ENCODE results near the gene RHBDF1.

RHBDF1 gene

GRCh38 chr16:74051-74746 lies 1.8 kb upstream of the RHBDF1 start:
- no peak for DNase-seq

GRCh38 chr16:71540-72401 lies 660 bp downstream of the RHBDF1 start:
- DNase-seq, result no peak

GRCh38 chr16:71210-71539 lies 1.3 kb downstream of the RHBDF1 start:
- DNase-seq, result no peak

- no peak for DNase-seq
These were observed 3.2 kb downstream of the RHBDF1 start for GRCh38 chr16:69181-69580.

- no peak for DNase-seq
These were observed 4.3 kb downstream of the RHBDF1 start for GRCh38 chr16:67884-68789.

- DNase-seq, result no peak
These were observed 5.1 kb downstream of the RHBDF1 start for GRCh38 chr16:67183-67791.

- no peak for DNase-seq
These were observed 5.9 kb downstream of the RHBDF1 start for GRCh38 chr16:66309-67182.

GRCh38 chr16:65745-66144 lies 6.7 kb downstream of the RHBDF1 start:
- peak; percentile 78 to 79 for DNase-seq

GRCh38 chr16:64914-65255 lies 7.5 kb downstream of the RHBDF1 start:
- DNase-seq, result no peak

- no peak for DNase-seq
These were observed 8.2 kb downstream of the RHBDF1 start for GRCh38 chr16:63998-64913.

GRCh38 chr16:63466-63865 lies 9.0 kb downstream of the RHBDF1 start:
- DNase-seq, result no peak

- no peak for DNase-seq
These were observed 9.5 kb downstream of the RHBDF1 start for GRCh38 chr16:62968-63391.

- DNase-seq, result no peak
These were observed 10.0 kb downstream of the RHBDF1 start for GRCh38 chr16:62283-62967.

GRCh38 chr16:61879-62281 lies 10.6 kb downstream of the RHBDF1 start:
- DNase-seq, result no peak

GRCh38 chr16:60929-61878 lies 11.2 kb downstream of the RHBDF1 start:
- no peak for DNase-seq

- DNase-seq, result no peak
These were observed 12.3 kb downstream of the RHBDF1 start for GRCh38 chr16:60166-60565.

GRCh38 chr16:59440-60059 lies 12.9 kb downstream of the RHBDF1 start:
- DNase-seq, result no peak
